Adrenal gland (tissue), 12 donors: ENCODE measurements around the gene HOXA3. TPM values are rescaled to one million over a fixed set of nuclear protein-coding genes. Genes with fewer than 3 reads are reported as not detected.

Experiments
- DNase-seq, 7 donors: peaks; one replicate each; pipeline ENCODE4 v3.0.0-alpha.2; 2019 to 2020
- H3K27ac ChIP-seq, 5 donors: fragments of 200-600 bp; sonication (generic) in 4 of 5; 1 replicate in 3 of 5; 2 replicates in 2 of 5; pipeline versions ENCODE4 v1.5.1 to v1.8.0; 2016 to 2020; ENCODE audit warnings: mild to moderate bottlenecking in 1 of 5
- H3K27me3 ChIP-seq: fragments of 200-600 bp; 2 replicates; pipeline ENCODE4 v1.8.0; 2021
- H3K36me3 ChIP-seq, 2 donors: fragments of 200-600 bp; replicated peaks in 1 of 2; 1 replicate in 1 of 2; 2 replicates in 1 of 2; pipeline versions ENCODE4 v1.5.1 to v1.8.0; 2018 to 2022
- H3K4me1 ChIP-seq, 2 donors: fragments of 200-600 bp; replicated peaks in 1 of 2; 1 replicate in 1 of 2; 2 replicates in 1 of 2; pipeline versions ENCODE4 v1.5.1 to v1.8.0; 2018 to 2021
- H3K4me3 ChIP-seq, 4 donors: fragments of 200-600 bp; sonication (generic) in 3 of 4; one replicate each; pipeline ENCODE4 v1.5.1; 2016 to 2018
- H3K9me3 ChIP-seq, 3 donors: fragments of 200-600 bp; sonication (generic) in 1 of 3; replicated peaks in 1 of 3; 1 replicate in 2 of 3; 2 replicates in 1 of 3; pipeline versions ENCODE4 v1.5.1 to v1.8.0; 2016 to 2021
- POLR2A ChIP-seq, 2 donors: fragments of 450-650 bp; IDR thresholded peaks; one replicate each; pipeline ENCODE4 v1.6.1; 2017; ENCODE audit warnings: antibody characterized with exemption in 2 of 2, mild to moderate bottlenecking in 2 of 2, moderate library complexity in 1 of 2
- WGBS, 4 donors: extraction: QIAGEN DNeasy Blood & Tissue Kit in 2 of 4; methylation state at CpG; one replicate each; pipeline versions ENCODE4 v1.1.5 to v1.1.7; 2013 to 2017; 5-methylcytosine and 5-hydroxymethylcytosine counted together
- intact Hi-C, 2 donors: fragments of 100-400 bp; cut with DNase I; formaldehyde crosslinking; loops; one replicate each; pipeline versions ENCODE4 v1.14.1 to v1.15.0; 2022 to 2023
- polyA plus RNA-seq, 3 donors: library from polyadenylated mRNA; stranded (reverse); fragments of 200-250 nt in 2 of 3; fragments of 350-450 nt in 1 of 3; fragmentation: Illumina TruSeq in 1 of 3; extraction: RNeasy Lipid Tissue Mini Kit (QIAGEN cat#74804) in 1 of 3; gene quantifications; one replicate each; pipeline ENCODE4 v1.2.3, GENCODE V29; 2013 to 2014
- total RNA-seq, 9 donors: library from RNA; depleted of rRNA in 4 of 9; stranded (reverse); fragments of >200 nt in 4 of 9; fragments of 120-200 nt in 1 of 9; fragmentation: NEBNext Ultra II Directional in 1 of 9; extraction: Animal tissue kit (Norgen Biotek cat#: 25700) in 1 of 9; gene quantifications; one replicate each; pipeline versions ENCODE4 v1.1.0 to v1.2.4, GENCODE V29; 2013 to 2023
- TF ChIP-seq, protein P1 (sequence below), 6 experiments: fragments of 450-650 bp in 4 of 6; fragments of 200-600 bp in 2 of 6; sonication (generic) in 1 of 6; IDR thresholded peaks; 1 replicate in 5 of 6; 2 replicates in 1 of 6; pipeline versions ENCODE4 v1.5.1 to v1.8.0; 2016 to 2021; ENCODE audit warnings: antibody characterized with exemption in 6 of 6, mild to moderate bottlenecking in 2 of 6, moderate library complexity in 1 of 6
- donor health status: healthy with polysubstance abuse.
- donor health status: Bipolar disorder and iron deficiency.
- donor health status: DM: yes; HTN: yes; CAD: no.
- donor health status: DM: no; HTN: no; CAD: no.
- donor health status: DM: no; HTN: no; CAD: no.
- donor health status: DM: yes; HTN: yes; CAD: no.

HOXA3 gene
- total and polyA plus RNA-seq, 12 donors = 1.0 to 32.7 (median 3.8) TPM

DNA sequence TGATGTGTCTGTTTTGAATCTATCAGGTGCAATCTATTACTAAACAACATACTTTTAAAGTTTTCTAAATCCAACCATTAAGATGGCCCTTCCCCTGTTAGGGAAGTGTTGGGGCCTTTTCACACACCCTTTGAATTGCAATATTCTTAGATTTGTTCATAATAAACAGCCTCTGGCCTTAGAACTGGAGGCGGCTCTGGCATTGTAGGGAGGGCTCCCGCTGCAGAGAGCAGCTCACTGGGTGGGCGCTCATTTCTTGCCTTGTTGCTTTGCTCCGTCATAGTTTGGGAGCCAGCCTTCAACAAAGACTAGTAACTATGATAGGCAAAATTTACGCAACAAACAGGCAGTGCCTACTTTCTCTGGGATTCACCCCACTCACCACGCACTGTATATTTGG is 26.0 kb upstream of the HOXA3 start:
- Histone ChIP-seq H3K36me3 (no peaks in the 10 kb centered on the region), H3K9me3 (no peaks in the 10 kb centered on the region), H3K27me3 (peaks cover 73% of the 10 kb centered on the region), H3K4me3 (no peak overlapping the region), H3K4me1 (peaks cover 13 to 17% of the 10 kb centered on the region in 2 donors), H3K27ac (no peak overlapping the region)
- WGBS, 4 donors = 89 to 97% (median 92%) methylated on average over 6 of the region's 6 CpGs
- TF ChIP-seq, protein P1, sequence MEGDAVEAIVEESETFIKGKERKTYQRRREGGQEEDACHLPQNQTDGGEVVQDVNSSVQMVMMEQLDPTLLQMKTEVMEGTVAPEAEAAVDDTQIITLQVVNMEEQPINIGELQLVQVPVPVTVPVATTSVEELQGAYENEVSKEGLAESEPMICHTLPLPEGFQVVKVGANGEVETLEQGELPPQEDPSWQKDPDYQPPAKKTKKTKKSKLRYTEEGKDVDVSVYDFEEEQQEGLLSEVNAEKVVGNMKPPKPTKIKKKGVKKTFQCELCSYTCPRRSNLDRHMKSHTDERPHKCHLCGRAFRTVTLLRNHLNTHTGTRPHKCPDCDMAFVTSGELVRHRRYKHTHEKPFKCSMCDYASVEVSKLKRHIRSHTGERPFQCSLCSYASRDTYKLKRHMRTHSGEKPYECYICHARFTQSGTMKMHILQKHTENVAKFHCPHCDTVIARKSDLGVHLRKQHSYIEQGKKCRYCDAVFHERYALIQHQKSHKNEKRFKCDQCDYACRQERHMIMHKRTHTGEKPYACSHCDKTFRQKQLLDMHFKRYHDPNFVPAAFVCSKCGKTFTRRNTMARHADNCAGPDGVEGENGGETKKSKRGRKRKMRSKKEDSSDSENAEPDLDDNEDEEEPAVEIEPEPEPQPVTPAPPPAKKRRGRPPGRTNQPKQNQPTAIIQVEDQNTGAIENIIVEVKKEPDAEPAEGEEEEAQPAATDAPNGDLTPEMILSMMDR (IDR thresholded peaks at IDR 0.05) = no peak
- TF ChIP-seq POLR2A (IDR thresholded peaks at IDR 0.05) = no peak
- DNase-seq = peak in 1 of 7 donors; percentile 36
- intact Hi-C loops = no loop called here

GRCh38 chr7:27177795-27178320 is 25.5 kb upstream of the HOXA3 start:
- Histone ChIP-seq H3K36me3 (no peaks in the 10 kb centered on the region), H3K9me3 (no peaks in the 10 kb centered on the region), H3K4me3 (no peak overlapping the region), H3K4me1 (peaks cover 11 to 22% of the 10 kb centered on the region in 2 donors), H3K27ac (no peak overlapping the region), H3K27me3 (peaks cover 71% of the 10 kb centered on the region)
- intact Hi-C loops = no loop called here
- TF ChIP-seq POLR2A (IDR thresholded peaks at IDR 0.05) = no peak
- TF ChIP-seq, protein P1 (IDR thresholded peaks at IDR 0.05) = no peak
- peak in 1 of 7 donors; percentile 17 for DNase-seq
- WGBS, 4 donors = 89 to 95% (median 91%) methylated on average over 5 of the region's 5 CpGs

DNA sequence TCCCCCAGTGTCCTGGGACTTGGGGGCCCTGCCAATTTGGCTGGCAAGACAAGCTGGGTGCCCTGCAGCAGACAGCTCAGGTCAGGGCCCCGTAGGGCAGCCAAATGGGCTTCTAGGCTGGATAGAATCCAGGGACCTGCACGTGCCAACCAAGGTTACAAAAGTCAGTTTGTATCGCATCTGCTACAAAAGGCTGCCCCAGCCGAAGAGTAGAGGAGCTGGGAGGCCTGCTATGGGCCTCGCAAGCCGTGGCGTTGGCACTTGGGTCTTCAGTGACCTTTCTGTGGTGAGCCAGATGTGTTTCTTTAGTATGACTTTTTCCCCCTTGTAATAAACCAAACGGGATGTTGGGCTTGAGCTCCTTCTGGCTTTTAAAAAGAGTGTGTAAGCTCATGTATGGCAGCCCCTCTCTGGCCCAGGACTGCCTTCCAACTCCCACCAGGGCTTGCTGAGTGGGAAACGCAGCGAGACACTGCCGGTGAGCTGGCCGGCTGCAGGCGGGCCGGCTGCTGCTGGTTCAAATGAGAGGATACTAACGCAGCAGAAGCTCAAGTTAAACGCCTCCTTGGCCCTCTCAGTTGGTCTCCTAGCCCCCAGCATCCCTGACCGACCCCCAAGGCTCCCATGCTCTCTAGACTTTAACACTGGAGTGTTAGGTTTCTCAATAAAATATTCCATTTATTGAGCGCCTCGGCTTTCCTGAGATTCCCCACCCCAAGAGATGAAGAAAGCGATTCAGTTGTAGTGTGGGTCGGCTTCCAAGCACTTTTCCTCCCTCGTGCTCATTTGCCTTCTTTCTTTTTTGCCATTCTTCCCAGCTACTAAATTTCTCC is 24.8 kb upstream of the HOXA3 start:
- H3K4me3 ChIP-seq = no peak overlapping the region
- H3K9me3 ChIP-seq = no peaks in the 10 kb centered on the region
- H3K4me1 ChIP-seq = peaks cover 16 to 25% of the 10 kb centered on the region in 2 donors
- intact Hi-C loops = no loop called here
- no peak for TF ChIP-seq POLR2A (IDR thresholded peaks at IDR 0.05)
- TF ChIP-seq, protein P1 (IDR thresholded peaks at IDR 0.05) = no peak
- no peaks in the 10 kb centered on the region for H3K36me3 ChIP-seq
- H3K27ac ChIP-seq = no peak overlapping the region
- peak in 3 of 7 donors; percentile 13 to 37 (median 17) for DNase-seq
- peaks cover 64% of the 10 kb centered on the region for H3K27me3 ChIP-seq
- 82 to 90% (median 87%) methylated on average over 16 to 22 of the region's 22 CpGs for WGBS, 4 donors

DNA sequence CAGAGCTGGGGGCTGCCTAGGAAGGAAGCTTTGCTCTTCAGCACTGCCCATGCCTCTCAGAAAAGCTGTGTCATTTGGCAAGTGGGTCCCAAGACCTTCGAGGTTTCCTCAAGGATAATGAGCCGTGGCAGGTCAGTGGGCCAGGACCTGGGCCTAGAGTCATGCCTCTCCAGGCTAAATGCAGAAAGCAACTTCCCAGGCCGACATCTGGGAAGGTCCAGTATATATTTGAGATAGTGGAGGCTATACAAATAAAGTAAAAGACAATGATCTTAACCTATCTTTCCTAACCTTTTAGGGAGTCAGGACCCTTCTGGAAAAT is 24.1 kb upstream of the HOXA3 start:
- no peaks in the 10 kb centered on the region for H3K36me3 ChIP-seq
- DNase-seq = peak in 1 of 7 donors; percentile 46
- no peak overlapping the region for H3K4me3 ChIP-seq
- TF ChIP-seq, protein P1 (IDR thresholded peaks at IDR 0.05) = no peak
- no peak for TF ChIP-seq POLR2A (IDR thresholded peaks at IDR 0.05)
- H3K27ac ChIP-seq = no peak overlapping the region
- peaks cover 16 to 25% of the 10 kb centered on the region in 2 donors for H3K4me1 ChIP-seq
- peaks cover 57% of the 10 kb centered on the region for H3K27me3 ChIP-seq
- 62 to 72% (median 66%) methylated on average over 3 of the region's 3 CpGs for WGBS, 4 donors
- H3K9me3 ChIP-seq = no peaks in the 10 kb centered on the region
- intact Hi-C loops = no loop called here
